Left ventricle myocardium inferior (tissue), 1 donor: Measurements from ENCODE around the gene SMIM45.

Experiments
- DNase-seq: peaks from one replicate; pipeline ENCODE4 v3.0.0-alpha.2; 2020
- H3K27ac ChIP-seq: fragments of 200-600 bp; replicated peaks from 2 replicates; pipeline ENCODE4 v1.8.0; 2021
- H3K27me3 ChIP-seq: fragments of 200-600 bp; 2 replicates; pipeline ENCODE4 v1.8.0; 2021; ENCODE audit warnings: low read depth
- H3K36me3 ChIP-seq: fragments of 200-600 bp; 2 replicates; pipeline ENCODE4 v1.8.0; 2021
- H3K4me1 ChIP-seq: fragments of 200-600 bp; 2 replicates; pipeline ENCODE4 v1.8.0; 2021
- H3K4me3 ChIP-seq: fragments of 200-600 bp; 2 replicates; pipeline ENCODE4 v1.8.0; 2021; ENCODE audit warnings: mild to moderate bottlenecking, moderate library complexity
- H3K9me3 ChIP-seq: fragments of 200-600 bp; replicated peaks from 2 replicates; pipeline ENCODE4 v1.8.0; 2021
- intact Hi-C: fragments of 100-400 bp; cut with micrococcal nuclease; formaldehyde crosslinking; loops from one replicate; pipeline ENCODE4 v1.11.0; 2022
- TF ChIP-seq, protein P1 (sequence below): fragments of 200-600 bp; IDR thresholded peaks from 2 replicates; pipeline ENCODE4 v1.8.0; 2021; ENCODE audit warnings: antibody characterized with exemption, mild to moderate bottlenecking, borderline replicate concordance
- donor health status: DM: no; HTN: yes; CAD: no; lungs with severe emphysema.

Gene SMIM45

DNA sequence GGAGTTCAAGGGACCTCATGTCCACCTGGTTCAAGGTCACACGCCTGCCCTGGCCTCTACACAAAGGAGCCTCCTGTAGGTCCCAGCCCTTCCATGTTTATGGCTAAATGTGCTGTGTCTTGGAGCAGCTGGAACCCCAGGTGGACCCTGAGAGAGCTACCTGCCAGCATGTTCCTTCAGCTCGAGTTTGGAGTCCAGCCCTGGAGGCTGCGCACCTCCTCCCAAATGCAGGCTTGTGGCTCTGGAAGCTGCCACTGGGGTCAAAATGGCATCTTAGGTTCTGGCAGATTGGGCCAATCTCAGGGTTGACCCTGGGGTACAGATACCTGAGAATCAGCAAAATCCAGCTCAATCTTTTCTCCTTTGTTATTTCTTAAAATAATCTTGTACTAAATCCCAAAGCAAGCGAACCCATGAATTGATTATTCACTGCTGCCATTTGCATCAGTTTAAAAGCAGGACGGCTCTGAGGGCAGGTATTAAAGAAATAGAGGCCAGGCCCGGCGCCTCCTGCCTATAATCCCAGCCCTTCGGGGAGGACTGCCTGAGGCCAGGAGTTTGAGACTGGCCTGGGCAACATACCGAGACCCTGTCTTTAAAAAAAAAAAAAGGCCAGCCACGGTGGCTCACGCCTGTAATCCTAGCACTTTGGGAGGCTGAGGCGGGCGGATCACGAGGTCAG is 28.2 kb upstream of the SMIM45 start:
- no peaks in the 10 kb centered on the region for H3K9me3 ChIP-seq
- TF ChIP-seq, protein P1, sequence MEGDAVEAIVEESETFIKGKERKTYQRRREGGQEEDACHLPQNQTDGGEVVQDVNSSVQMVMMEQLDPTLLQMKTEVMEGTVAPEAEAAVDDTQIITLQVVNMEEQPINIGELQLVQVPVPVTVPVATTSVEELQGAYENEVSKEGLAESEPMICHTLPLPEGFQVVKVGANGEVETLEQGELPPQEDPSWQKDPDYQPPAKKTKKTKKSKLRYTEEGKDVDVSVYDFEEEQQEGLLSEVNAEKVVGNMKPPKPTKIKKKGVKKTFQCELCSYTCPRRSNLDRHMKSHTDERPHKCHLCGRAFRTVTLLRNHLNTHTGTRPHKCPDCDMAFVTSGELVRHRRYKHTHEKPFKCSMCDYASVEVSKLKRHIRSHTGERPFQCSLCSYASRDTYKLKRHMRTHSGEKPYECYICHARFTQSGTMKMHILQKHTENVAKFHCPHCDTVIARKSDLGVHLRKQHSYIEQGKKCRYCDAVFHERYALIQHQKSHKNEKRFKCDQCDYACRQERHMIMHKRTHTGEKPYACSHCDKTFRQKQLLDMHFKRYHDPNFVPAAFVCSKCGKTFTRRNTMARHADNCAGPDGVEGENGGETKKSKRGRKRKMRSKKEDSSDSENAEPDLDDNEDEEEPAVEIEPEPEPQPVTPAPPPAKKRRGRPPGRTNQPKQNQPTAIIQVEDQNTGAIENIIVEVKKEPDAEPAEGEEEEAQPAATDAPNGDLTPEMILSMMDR = no peak
- peaks cover 32% of the 10 kb centered on the region for H3K4me1 ChIP-seq
- no peak for DNase-seq
- peaks cover 45% of the 10 kb centered on the region for H3K27me3 ChIP-seq
- no peak overlapping the region for H3K4me3 ChIP-seq
- intact Hi-C loops = no loop called here
- H3K27ac ChIP-seq = no peak overlapping the region
- no peaks in the 10 kb centered on the region for H3K36me3 ChIP-seq

DNA sequence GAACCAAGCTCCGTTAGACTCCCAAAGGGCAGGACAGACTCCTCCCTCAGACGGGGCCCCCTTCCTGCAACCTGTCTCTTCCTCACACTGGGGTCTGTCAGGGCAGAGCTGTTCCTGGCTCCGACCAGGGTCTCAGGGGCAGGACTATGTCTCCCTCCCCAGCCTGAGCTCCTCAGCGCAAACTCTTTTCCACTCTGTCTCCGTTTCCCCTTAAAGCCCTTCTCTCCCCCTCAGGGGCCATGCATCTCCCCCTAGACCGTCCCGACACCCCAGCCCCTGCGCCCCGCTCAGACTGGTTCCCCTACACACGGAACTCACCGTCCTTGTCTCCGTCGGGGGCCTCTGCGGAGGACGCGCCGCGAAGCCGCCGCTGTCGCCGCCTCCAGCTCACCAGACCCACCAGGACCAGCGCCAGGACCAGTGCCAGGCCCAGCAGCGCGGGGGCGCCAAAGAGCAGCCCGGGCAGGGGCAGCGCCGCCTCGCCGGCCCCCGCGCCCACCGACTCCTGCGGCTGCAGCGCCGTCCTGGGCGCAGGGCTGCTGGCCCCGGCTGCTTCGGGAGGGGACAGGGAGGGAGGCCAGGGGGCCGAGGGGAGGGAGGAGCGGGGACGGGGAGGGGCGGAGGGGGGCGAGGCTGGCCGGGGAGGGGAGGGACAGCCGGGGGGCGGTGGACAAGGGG is 26.0 kb upstream of the SMIM45 start:
- H3K27me3 ChIP-seq = peaks cover 25% of the 10 kb centered on the region
- intact Hi-C loops = no loop called here
- H3K36me3 ChIP-seq = no peaks in the 10 kb centered on the region
- H3K4me3 ChIP-seq = peak overlapping the region; percentile 65
- peak; percentile 67 for DNase-seq
- H3K4me1 ChIP-seq = peaks cover 14% of the 10 kb centered on the region
- H3K9me3 ChIP-seq = no peaks in the 10 kb centered on the region
- no peak overlapping the region for H3K27ac ChIP-seq
- TF ChIP-seq, protein P1 = peak; percentile 78

DNA sequence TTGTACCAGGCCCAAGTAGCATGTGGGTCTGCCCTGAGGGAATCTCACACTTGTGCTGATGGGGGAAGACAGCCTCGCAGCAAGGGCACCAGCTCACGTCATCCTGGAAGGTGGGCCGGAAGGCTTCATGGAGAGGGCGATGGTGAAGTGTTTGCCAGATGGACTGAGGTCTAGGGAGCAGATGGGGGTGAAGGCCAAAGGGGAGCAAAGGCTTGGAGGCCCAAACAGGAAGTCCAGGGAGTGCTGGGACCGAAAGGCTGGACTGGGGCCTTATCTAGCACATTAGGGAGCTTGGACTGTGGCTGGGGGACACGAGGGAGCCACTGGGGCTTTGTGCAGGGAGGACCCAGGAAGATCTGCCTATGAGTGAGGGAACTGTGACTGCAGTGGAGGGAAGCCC is 24.1 kb upstream of the SMIM45 start:
- Histone ChIP-seq H3K36me3 (no peaks in the 10 kb centered on the region), H3K27me3 (peaks cover 25% of the 10 kb centered on the region), H3K4me1 (peaks cover 14% of the 10 kb centered on the region), H3K27ac (no peak overlapping the region), H3K9me3 (no peaks in the 10 kb centered on the region), H3K4me3 (no peak overlapping the region)
- DNase-seq = no peak
- intact Hi-C loops = no loop called here
- TF ChIP-seq, protein P1 = no peak

DNA sequence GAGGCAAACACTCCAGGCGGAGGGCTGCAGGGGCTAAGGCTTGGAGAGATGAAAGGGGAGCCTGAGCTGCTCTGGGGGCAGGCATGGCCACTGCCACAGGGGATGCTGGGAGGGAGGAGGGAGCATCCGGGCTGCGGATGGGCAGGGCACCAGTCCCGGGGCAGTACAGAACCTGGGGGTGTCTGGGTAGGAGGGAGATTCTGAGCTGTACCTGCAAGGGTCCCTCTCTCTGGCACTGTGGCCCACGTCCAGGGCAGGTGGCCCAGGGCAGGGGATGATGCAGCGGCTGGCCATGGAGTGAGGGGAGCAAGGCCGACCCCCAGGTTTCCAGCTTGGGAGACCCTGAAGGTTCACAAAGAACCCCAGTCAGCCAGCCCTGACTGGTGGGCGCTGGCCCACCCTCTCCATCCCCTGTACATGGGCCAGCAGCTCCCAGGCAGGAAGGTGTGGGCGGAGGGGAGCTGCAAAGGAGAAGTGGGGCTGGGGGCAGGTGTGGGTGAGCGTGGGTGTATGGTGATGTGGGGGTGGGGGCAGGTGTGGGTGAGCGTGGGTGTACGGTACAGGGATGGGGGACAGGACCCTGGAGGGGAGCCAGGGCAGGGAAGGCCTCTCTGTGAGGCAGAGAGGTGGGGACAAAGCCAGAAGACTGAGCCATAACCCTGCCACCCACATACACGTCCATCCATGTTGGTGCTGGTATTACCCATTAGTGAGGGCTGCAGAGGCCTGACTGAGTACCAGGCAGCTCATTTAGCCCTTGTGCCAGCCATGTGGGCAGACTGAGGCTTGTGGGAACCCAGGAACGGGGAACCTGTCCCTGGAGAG is 23.1 kb upstream of the SMIM45 start:
- intact Hi-C loops = no loop called here
- peaks cover 15% of the 10 kb centered on the region for H3K4me1 ChIP-seq
- H3K36me3 ChIP-seq = no peaks in the 10 kb centered on the region
- peaks cover 25% of the 10 kb centered on the region for H3K27me3 ChIP-seq
- no peak overlapping the region for H3K4me3 ChIP-seq
- no peak overlapping the region for H3K27ac ChIP-seq
- no peak for DNase-seq
- no peaks in the 10 kb centered on the region for H3K9me3 ChIP-seq
- TF ChIP-seq, protein P1 = no peak

DNA sequence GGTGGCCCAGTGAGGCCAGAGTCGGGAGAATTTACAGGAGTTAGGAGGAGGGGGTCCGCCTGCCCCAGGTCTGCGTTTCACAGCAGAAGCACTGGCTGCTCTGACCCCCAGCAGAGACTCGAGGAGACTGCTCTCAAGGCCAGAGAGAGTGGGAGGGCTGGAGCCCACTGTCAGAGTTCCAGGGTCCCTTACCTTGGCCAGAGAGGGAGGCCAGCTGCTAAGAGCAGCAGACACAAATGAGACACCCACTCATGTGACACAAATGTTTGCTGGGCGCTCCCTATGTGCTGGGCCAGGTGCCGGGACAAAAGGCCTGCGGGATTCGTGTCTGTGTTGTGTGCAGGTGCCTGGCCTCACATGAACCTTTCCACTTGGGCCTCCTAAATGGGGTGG is 22.5 kb upstream of the SMIM45 start:
- intact Hi-C loops = no loop called here
- no peaks in the 10 kb centered on the region for H3K36me3 ChIP-seq
- no peak for DNase-seq
- no peak overlapping the region for H3K4me3 ChIP-seq
- no peaks in the 10 kb centered on the region for H3K9me3 ChIP-seq
- H3K4me1 ChIP-seq = peaks cover 21% of the 10 kb centered on the region
- TF ChIP-seq, protein P1 = no peak
- H3K27ac ChIP-seq = no peak overlapping the region
- H3K27me3 ChIP-seq = peaks cover 25% of the 10 kb centered on the region
